K562 (cell line): ENCODE data around the gene CHD3. TPM values are rescaled to one million over a fixed set of nuclear protein-coding genes. Genes with fewer than 3 reads are reported as not detected.

ENCODE experiments used
- ATF7 ChIP-seq: fragments of 450-650 bp; IDR thresholded peaks from 2 replicates; pipeline ENCODE4 v1.7.1; 2014; ENCODE audit warnings: mild to moderate bottlenecking, moderate library complexity
- CBX1 ChIP-seq: sonication (generic); IDR thresholded peaks from 2 replicates; pipeline ENCODE4 v1.6.1; 2016; ENCODE audit warnings: antibody characterized with exemption, low read depth, mild to moderate bottlenecking
- CTCFL ChIP-seq: IDR thresholded peaks from 2 replicates; pipeline ENCODE4 v1.6.1; 2011; ENCODE audit warnings: borderline replicate concordance, low read depth, mild to moderate bottlenecking, moderate library complexity, low read length; ENCODE audit not compliant: insufficient read depth, poor library complexity, severe bottlenecking
- DMBX1 ChIP-seq: fragments of 250-450 bp; sonication (Bioruptor Pico); IDR thresholded peaks from 2 replicates; pipeline ENCODE4 v1.8.0; 2022; ENCODE audit warnings: inconsistent platforms, mild to moderate bottlenecking, moderate library complexity, borderline replicate concordance
- FOXA3 ChIP-seq, 2 experiments: fragments of 450-650 bp in 1 of 2; sonication (generic) in 1 of 2; formaldehyde crosslinking; IDR thresholded peaks in 1 of 2; conservative IDR thresholded peaks in 1 of 2; 2 replicates each; pipeline versions ENCODE4 v1.4.0 to v1.8.0; 2020 to 2022; ENCODE audit warnings: mild to moderate bottlenecking in 2 of 2, missing genetic modification reagents in 1 of 2
- FOXK2 ChIP-seq, 2 experiments: fragments of 450-650 bp; IDR thresholded peaks in 1 of 2; conservative IDR thresholded peaks in 1 of 2; 2 replicates each; pipeline ENCODE4 v1.6.1; 2016; ENCODE audit warnings: low read depth in 2 of 2, mild to moderate bottlenecking in 1 of 2
- GTF3C2 ChIP-seq: IDR thresholded peaks from 3 replicates; pipeline ENCODE4 v1.6.1; 2011; ENCODE audit warnings: borderline replicate concordance, mild to moderate bottlenecking, moderate library complexity; ENCODE audit not compliant: insufficient read length; ENCODE audit errors: extremely low read depth
- JUND ChIP-seq, 2 experiments: IDR thresholded peaks; 2 replicates in 1 of 2; 3 replicates in 1 of 2; pipeline ENCODE4 v1.6.1; 2011; ENCODE audit warnings: borderline replicate concordance in 2 of 2, low read depth in 2 of 2, low read length in 2 of 2, improper control_type of control experiment in 1 of 2, missing biosample characterization in 1 of 2, missing genetic modification characterization in 1 of 2, missing genetic modification reagents in 1 of 2
- MECOM ChIP-seq: fragments of 250-450 bp; sonication (Bioruptor Pico); IDR thresholded peaks from 2 replicates; pipeline ENCODE4 v1.8.0; 2022; ENCODE audit warnings: inconsistent platforms
- NFIC ChIP-seq: fragments of 450-650 bp; IDR thresholded peaks from 2 replicates; pipeline ENCODE4 v1.6.1; 2017; ENCODE audit warnings: mild to moderate bottlenecking, inconsistent platforms
- RAD21 ChIP-seq, 2 experiments: fragments of 250-450 bp in 1 of 2; fragments of 450-650 bp in 1 of 2; sonication (Bioruptor Pico) in 1 of 2; formaldehyde crosslinking in 1 of 2; IDR thresholded peaks in 1 of 2; conservative IDR thresholded peaks in 1 of 2; 2 replicates each; pipeline versions ENCODE4 v1.4.0 to v1.8.0; 2020 to 2022; ENCODE audit warnings: mild to moderate bottlenecking in 2 of 2, moderate library complexity in 1 of 2
- RBFOX2 ChIP-seq: fragments of 200-400 bp; formaldehyde crosslinking; IDR thresholded peaks from 2 replicates; pipeline ENCODE4 v1.6.1; 2017; ENCODE audit warnings: low read depth, mild to moderate bottlenecking, low read length, moderate library complexity
- RBM15 ChIP-seq: fragments of 200-400 bp; formaldehyde crosslinking; IDR thresholded peaks from 2 replicates; pipeline ENCODE4 v1.6.1; 2018; ENCODE audit warnings: mild to moderate bottlenecking, low read length, moderate library complexity; ENCODE audit not compliant: insufficient read depth
- SAFB2 ChIP-seq: fragments of 200-400 bp; formaldehyde crosslinking; IDR thresholded peaks from 2 replicates; pipeline ENCODE4 v1.6.1; 2018; ENCODE audit warnings: borderline replicate concordance, low read length, low read depth, moderate library complexity; ENCODE audit not compliant: severe bottlenecking
- SMARCE1 ChIP-seq: fragments of 450-650 bp; IDR thresholded peaks from 2 replicates; pipeline ENCODE4 v1.7.1; 2016; ENCODE audit warnings: mild to moderate bottlenecking
- THAP12 ChIP-seq: fragments of 250-450 bp; sonication (Bioruptor Pico); IDR thresholded peaks from 2 replicates; pipeline ENCODE4 v1.9.0; 2021; ENCODE audit warnings: mild to moderate bottlenecking, inconsistent platforms
- ZNF165 ChIP-seq: fragments of 250-450 bp; sonication (Bioruptor Pico); IDR thresholded peaks from 2 replicates; pipeline ENCODE4 v1.4.0; 2020; ENCODE audit warnings: borderline replicate concordance
- ZNF217 ChIP-seq: sonication (generic); formaldehyde crosslinking; IDR thresholded peaks from 2 replicates; pipeline ENCODE4 v1.8.0; 2022; ENCODE audit warnings: mild to moderate bottlenecking, missing genetic modification reagents
- ZNF347 ChIP-seq: fragments of 450-650 bp; formaldehyde crosslinking; IDR thresholded peaks from 2 replicates; pipeline ENCODE4 v1.4.0; 2020; ENCODE audit warnings: low read depth, mild to moderate bottlenecking, moderate library complexity
- ZNF507 ChIP-seq: conservative IDR thresholded peaks from 2 replicates; pipeline ENCODE4 v1.6.1; 2017; ENCODE audit warnings: missing genetic modification characterization, missing compliant biosample characterization
- ZNF586 ChIP-seq: fragments of 450-650 bp; formaldehyde crosslinking; conservative IDR thresholded peaks from 2 replicates; pipeline ENCODE4 v1.4.0; 2020; ENCODE audit warnings: mild to moderate bottlenecking, moderate library complexity
- polyA plus RNA-seq, 8 experiments: library from polyadenylated mRNA; depleted of rRNA in 4 of 8; stranded (reverse) in 5 of 8; unstranded in 3 of 8; fragments of >200 nt; fragmentation: Nextera tagmentation in 2 of 8; fragmentation: Illumina TruSeq in 1 of 8; extraction: Ambion mirVana in 2 of 8; extraction: Trizol in 1 of 8; gene quantifications; 2 replicates each; pipeline versions ENCODE4 v1.2.1 to v1.2.3, GENCODE V29; 2011 to 2014; ENCODE audit warnings: inconsistent platforms in 1 of 8, missing spikeins in 1 of 8
- total RNA-seq, 7 experiments: library from RNA; depleted of rRNA in 6 of 7; stranded (reverse); fragments of >200 nt in 6 of 7; fragmentation: Illumina TruSeq in 2 of 7; extraction: Trizol in 2 of 7; gene quantifications; 2 replicates each; pipeline versions ENCODE4 v1.2.1 to v1.2.3, GENCODE V29; 2011 to 2021; ENCODE audit warnings: low replicate concordance in 1 of 7

CHD3 gene
- total and polyA plus RNA-seq, 9 of the 15 experiments (the other 6 are each of a cell fraction or from before 2014, with no cell fraction given): 0.39 to 38.2 (median 21.2) TPM

- TF ChIP-seq CTCFL (peak; percentile 13), RAD21 (CRISPR knock-in tag; conservative IDR thresholded peaks at IDR 0.05 in 1 of 2, IDR thresholded peaks at IDR 0.05 in 1 of 2) (peak in 1 of 2 experiments; percentile 17; a peak in 1 of 4 replicates), ZNF586 (CRISPR knock-in tag) (no peak), THAP12 (CRISPR knock-in tag) (no peak), ZNF165 (CRISPR knock-in tag) (no peak), ZNF217 (CRISPR knock-in tag) (no peak), FOXK2 (conservative IDR thresholded peaks at IDR 0.05 in 1 of 2, IDR thresholded peaks at IDR 0.05 in 1 of 2; ENCODE audit: low read depth in 2 of 2) (peak; percentile 66 to 78; a peak in 2 of 4 replicates), NFIC (peak; percentile 42), RBFOX2 (no peak), ATF7 (0 out of 2 replicates have a peak, but pooled peaks have one; percentile 12), JUND (IDR thresholded peaks at IDR 0.05; ENCODE audit: borderline replicate concordance, low read depth, low read length) (peak; percentile 78), JUND (tag; IDR thresholded peaks at IDR 0.05; ENCODE audit: borderline replicate concordance, low read depth, low read length) (peak; percentile 38; the same call in 1 of the 3 replicates), ZNF507 (tag) (no peak), GTF3C2 (no peak), ZNF347 (CRISPR knock-in tag) (no peak), SAFB2 (no peak), DMBX1 (CRISPR knock-in tag) (no peak), SMARCE1 (no peak), FOXA3 (CRISPR knock-in tag; conservative IDR thresholded peaks at IDR 0.05 in 1 of 2, IDR thresholded peaks at IDR 0.05 in 1 of 2) (peak; percentile 80 to 98), RBM15 (no peak), CBX1 (no peak), MECOM (no peak)
Observed at GRCh38 chr17:7932949-7933348, 44.4 kb downstream of the CHD3 start (continued).
